Right lung (tissue), 5 donors: ENCODE measurements around the gene WRAP53. TPM values are rescaled to one million over a fixed set of nuclear protein-coding genes. Genes with fewer than 3 reads are reported as not detected.

Experiments
- DNase-seq, 2 donors: peaks; one replicate each; pipeline ENCODE4 v3.0.0-alpha.2; 2013
- polyA plus RNA-seq, 5 donors: library from polyadenylated mRNA; unstranded; fragments of 120-200 nt; gene quantifications; one replicate each; pipeline versions ENCODE4 v1.2.1 to v1.2.3, GENCODE V29; 2013; ENCODE audit warnings: inconsistent platforms in 1 of 5, low replicate concordance in 1 of 5; ENCODE audit not compliant: insufficient read length in 5 of 5, insufficient read depth in 1 of 5

Gene WRAP53
- polyA plus RNA-seq, 5 donors = 10.3 to 17.5 (median 13.3) TPM

DNA sequence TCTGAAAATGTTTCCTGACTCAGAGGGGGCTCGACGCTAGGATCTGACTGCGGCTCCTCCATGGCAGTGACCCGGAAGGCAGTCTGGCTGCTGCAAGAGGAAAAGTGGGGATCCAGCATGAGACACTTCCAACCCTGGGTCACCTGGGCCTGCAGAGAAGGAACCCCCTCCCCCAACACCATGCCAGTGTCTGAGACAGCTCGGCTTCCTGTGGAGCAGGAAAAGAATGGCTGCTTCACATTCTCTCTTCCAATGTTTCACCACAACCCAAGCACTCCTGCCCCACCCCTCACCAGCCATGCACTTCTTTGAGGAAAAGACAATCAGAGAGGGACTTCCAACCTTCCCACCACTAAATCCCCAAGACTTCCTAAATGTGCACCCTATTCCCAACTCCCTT, 11.7 kb upstream of the WRAP53 start:
- no peak for DNase-seq

DNA sequence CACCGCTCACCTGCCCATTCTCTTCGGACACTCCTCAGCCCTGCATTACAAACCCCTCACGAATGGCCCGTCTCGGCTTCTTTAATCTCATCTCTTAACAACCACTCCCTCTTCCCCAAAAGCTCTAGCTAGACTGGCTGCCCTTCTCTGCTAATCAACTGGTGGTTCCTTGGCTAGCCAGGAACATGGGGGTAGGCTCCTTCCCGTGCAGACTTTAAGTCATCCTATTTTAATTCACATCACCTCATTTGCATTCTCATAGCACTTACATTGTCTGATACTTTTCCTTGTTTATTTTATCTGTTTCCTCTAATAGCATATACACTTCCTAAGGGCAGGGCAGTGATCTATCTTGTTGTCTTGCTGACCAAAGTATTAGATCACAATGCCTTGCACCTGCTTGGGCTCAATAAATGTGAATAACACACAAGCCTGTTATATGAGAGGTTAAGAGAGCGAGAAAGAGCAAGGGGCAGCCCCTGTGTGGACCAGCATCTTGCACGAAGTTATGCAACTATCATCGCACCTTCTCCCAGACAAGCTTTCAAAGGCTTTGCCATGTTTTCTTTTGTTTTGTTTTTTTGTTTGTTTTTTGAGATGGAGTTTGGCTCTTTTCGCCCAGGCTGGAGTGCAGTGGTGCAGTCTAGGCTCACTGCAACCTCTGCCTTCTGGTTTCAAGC, 10.7 kb upstream of the WRAP53 start:
- DNase-seq = no peak

DNA sequence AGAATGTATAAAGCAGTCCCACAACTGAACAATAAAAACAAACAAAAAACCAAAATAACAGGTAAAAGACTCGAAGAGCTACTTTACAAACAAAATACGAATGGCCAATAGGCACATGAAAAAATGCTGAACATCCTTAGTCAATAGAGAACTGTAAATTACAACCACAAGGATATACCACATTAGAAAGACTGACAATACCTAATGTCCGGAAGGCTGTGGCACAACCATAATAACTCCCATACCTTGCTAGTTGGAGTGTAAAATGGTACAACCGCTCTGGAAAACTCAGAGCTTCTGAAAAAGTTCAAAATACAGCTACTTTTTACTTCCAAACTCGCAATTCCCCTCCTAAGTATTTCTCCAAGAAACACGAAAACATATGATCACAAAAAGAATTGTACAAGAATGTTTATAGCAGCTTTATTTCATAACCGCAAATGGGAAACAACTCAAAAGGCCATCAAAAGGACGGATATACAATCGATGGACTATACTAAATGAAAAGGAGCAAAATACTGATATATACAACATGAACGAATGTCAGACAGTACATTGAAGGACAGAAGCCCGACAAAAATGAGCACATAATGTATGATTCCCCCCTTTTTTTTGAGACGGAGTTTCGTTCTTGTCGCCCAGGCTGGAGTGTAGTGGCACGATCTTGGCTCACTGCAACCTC, 3.3 kb upstream of the WRAP53 start:
- no peak for DNase-seq

DNA sequence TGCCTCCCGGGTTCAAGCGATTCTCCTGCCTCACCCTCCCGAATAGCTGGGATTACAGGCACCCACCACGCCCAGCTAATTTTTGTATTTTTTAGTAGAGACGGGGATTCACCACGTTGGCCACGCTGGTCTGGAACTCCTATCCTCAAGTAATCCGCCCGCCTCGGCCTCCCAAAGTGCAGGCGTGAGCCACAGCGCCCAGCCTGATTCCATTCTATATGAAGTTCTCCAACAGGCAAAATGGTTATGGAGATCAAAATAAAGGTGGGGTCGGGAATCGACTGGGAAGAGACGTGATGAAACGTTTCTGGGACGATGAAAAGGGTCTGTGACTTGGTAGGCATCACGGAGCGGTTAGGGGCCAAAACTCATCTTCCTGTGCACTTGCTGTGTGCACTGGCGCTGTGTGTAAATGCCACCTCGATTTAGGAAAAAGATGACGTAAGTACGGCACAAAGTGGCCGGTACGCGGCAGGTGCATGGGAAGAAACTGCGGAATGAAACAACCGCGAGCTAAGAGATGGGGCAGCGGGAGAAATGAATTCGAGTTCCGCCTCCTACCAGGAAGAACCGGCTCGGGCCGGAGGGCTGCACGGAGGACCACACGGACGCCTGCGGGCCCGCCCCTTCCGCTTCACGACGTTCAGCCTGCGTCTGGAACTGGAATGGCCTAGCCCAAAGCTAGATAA, 2.6 kb upstream of the WRAP53 start:
- peak; percentile 93 to 94 for DNase-seq

DNA sequence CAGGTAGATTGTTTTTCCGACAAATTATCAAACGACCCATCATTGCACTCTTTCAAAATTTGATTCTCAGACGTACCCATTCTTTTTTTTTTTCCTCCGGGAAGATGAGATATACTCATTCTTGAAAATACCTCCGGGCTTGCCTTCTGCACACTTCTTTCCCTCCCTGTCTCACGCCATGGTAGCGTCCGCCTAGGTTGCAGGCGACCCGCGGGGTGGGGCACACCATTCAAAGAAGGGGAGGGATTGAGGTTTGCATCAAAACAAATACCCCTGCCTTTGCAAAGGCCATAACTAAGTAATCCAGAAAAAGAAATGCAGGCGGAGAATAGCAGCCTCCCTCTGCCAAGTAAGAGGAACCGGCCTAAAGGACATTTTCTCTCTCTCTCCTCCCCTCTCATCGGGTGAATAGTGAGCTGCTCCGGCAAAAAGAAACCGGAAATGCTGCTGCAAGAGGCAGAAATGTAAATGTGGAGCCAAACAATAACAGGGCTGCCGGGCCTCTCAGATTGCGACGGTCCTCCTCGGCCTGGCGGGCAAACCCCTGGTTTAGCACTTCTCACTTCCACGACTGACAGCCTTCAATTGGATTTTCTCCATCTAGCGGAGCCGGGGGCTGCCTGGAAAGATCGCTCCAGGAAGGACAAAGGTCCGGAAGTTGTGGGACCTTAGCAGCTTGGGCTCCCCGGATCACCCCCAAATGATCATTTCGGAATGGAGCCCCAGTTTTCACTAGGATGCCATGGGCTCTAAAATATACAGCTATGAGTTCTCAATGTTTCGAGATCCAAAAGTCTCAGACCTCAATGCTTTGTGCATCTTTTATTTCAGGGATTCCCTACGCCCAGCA, 1.8 kb upstream of the WRAP53 start:
- peak; percentile 95 for DNase-seq

DNA sequence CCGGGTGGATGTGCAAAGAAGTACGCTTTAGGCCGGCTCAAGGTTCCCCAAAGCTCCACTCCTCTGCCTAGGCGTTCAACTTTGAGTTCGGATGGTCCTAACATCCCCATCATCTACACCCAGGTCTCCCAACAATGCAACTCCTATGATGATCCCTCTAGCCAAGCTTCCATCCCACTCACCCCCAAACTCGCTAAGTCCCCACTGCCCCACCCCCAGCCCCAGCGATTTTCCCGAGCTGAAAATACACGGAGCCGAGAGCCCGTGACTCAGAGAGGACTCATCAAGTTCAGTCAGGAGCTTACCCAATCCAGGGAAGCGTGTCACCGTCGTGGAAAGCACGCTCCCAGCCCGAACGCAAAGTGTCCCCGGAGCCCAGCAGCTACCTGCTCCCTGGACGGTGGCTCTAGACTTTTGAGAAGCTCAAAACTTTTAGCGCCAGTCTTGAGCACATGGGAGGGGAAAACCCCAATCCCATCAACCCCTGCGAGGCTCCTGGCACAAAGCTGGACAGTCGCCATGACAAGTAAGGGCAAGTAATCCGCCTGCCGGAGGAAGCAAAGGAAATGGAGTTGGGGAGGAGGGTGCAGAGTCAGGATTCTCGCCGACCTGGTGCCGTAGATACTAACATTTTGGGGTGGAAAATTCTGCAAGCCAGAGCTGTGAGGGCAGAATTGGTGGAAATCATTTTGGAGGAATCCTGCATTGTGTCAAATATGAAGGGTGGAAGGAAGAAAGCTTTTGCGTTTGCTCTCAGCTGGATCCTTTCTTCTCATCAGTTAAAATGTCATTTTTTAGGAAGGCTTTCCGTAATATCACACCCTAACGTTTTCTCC, 987 bp upstream of the WRAP53 start, which contains the start of gene TP53:
Gene TP53, minus strand, starts transcription at position 419 of the 836 bp plus-strand sequence. CDS start 10,896 bp downstream, outside the sequence.
- peak; percentile 88 to 90 for DNase-seq

DNA sequence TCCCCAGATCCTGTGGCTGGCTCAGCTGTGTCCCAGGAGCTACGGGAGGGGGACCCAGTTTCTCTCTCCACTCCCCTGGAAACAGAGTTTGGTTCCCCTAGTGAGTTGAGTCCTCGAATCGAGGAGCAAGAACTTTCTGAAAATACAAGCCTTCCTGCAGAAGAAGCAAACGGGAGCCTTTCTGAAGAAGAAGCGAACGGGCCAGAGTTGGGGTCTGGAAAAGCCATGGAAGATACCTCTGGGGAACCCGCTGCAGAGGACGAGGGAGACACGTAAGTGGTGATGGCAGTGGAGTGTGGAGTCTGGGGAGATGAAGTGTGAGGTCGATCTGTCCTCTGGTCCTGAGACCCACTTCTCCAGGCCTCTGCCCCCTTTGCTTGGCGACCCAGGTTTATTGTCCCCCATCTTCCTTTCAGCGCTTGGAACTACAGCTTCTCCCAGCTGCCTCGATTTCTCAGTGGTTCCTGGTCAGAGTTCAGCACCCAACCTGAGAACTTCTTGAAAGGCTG, 585 bp downstream of the WRAP53 start:
- DNase-seq = no peak

DNA sequence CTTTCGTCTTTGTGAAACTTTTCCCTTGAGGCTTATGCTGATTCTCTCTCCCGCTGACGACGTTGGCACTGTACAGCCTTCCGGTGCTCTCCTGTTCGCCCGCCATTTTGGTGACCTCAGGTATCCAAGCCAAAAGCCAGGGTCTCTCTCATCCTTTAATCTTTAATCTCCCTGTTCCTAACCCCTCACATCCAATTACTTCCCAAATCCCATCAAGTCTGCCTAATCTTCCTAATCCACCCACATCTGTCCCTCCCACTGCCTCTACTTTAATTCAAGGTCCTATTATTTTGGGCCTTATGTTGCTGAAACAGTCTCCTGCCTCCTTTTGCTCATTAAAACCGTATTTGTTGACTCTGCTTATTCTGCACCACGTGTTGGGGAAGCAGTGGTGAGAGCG, 7.3 kb downstream of the WRAP53 start:
- no peak for DNase-seq

DNA sequence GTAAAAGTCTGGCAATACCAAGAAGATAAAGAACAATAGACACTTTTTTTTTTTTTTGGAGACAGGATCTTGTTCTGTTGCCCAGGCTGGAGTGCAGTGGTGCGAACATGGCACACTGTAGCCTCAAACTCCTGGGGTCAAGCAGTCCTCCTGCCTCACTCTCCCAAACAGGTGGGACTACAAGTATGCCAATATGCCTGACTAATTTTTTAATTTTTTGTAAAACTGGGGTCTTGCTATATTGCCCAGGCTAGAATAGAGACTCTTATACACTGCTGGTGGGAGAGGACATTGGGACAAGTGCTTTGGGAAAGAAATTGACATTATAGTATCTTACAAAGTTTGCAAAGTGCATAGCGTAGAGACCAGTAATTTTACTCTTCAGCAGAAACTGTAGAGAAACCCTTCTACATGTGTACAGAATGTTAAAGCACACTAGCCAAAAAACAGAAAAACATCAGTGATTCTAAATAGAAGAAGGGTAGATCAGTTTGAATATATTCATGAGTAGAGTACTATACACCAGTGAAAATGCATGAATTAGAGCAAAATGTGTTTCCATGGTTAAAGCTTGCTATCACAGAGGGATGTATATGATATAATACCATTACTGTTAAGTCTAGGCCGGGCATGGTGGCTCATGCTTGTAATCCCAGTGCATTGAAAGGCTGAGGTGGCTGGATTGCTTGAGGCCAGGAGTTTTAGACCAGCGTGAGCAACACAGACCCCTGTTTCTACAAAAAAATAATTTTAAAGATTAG, 9.7 kb downstream of the WRAP53 start:
- DNase-seq = no peak

DNA sequence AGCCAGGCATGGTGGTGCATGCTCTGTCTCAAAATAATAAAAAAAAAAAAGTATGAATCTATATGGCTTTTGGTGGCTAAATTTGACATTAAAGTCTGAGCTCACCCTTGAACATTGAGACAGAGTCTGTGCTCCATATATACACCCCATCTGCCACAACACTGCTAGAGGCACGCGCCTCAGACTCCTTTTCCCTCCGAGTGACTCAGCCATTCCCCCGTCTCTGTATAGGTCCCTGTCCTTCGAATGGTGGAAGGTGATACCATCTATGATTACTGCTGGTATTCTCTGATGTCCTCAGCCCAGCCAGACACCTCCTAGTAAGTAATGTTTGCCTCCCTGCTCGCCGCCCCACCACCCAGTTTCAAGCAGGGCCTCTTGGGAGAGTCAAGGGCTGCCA, 12.2 kb downstream of the WRAP53 start:
- no peak for DNase-seq

DNA sequence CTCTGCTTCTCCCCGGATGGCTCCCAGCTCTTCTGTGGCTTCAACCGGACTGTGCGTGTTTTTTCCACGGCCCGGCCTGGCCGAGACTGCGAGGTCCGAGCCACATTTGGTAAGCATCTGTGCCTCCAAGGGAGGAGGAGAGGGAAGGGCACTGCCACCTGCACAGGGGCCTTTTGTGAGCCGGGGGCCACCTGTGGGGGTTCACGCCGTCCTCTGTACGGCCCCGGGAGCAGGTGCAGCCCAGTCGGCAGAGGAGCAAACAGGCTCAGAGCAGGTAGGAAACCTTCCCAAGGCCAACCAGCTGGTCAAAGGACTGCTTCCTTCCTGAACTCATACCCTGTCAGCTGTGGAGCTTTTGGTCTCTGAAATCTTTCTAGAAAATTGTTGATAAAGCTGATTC, 13.4 kb downstream of the WRAP53 start:
- DNase-seq = no peak

DNA sequence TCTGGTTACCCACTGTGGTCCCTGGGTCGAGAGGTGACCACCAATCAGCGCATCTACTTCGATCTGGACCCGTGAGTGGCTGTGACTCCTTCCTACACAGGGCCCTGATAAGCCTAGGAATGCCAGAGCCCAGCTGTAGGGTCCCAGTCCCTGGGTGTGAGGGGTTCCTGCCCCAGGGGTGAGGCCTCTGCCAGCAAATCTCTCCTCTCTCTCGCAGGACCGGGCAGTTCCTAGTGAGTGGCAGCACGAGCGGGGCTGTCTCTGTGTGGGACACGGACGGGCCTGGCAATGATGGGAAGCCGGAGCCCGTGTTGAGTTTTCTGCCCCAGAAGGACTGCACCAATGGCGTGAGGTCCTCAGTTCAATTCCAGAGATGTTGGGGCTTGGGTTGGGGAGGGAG, 14.5 kb downstream of the WRAP53 start:
- no peak for DNase-seq

DNA sequence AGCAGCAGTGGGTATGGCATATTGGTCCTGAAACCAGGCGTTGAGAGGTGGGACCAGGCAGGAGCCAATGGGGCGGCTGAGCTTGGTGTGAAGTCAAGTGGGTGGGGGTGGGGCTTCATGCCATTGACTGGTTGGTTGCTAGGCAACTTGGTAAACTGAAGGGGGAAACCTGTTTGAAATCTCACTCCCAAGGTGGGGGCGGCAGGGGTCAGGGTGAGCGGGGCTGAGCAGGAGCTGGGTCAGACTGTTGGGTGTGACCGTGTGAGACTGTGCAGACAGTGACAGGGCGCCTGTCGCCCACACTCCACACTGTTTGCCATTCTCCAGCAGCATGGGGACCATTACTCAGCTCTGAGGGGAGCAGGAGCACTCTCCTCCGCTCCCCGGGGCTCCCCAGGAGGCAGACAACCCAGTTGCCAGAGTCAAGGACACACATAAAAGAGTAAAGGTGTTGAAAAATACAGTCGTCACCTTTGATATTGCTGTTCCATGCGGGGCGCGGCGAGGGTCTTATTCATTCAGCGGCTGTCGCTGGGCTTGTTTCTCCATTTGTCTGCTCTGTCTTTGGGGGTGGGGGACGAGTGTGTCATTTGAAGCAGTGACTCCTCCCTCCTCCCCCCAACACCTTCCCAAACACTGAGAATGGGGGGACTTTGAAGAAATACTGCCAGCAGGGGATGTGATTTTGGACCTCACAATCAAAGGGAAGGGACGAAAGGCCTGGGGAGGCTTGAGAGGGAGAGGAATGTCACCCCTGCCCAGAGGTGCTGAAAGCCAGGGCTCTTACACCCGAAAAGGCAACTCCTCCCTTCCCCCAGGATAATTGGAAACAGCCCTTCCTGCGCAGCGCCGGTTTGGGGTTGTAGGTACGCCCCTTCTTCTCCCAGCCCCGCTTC, 15.6 kb downstream of the WRAP53 start:
- peak; percentile 73 for DNase-seq

DNA sequence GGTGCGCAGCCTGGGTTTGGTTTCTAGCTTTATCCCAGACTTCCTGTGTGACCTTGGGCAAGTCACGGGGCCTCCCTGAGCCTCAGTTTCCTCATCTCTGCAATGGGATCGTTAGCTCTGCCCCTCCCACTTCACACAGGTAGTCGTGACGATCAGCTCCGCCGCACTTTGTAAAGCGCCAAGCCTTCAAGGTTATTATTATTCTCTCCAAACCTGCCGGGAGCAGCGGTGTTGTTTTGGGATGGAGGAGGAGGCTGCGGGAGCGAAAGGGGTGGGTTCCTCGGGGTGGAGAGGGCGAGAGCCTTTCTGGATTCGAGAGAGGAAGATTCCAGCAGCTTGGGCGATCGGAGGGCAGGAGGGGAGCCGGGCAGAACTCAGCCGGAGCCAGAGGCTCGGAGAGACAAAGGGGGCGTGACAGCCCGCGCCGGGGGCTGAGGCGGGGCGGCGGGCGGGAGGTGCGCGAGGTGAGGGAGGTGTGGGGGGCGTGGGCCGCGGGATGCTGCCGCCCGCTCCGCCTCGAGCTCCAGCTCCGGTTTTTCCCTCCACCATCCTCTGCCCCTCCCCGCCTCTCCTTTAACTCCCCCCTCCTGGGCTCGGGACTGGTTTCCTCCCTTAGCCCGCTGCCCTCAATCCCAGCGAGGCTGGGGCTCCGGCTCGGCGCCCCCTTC, 16.5 kb downstream of the WRAP53 start, which contains the start of gene EFNB3:
Gene EFNB3, plus strand, starts transcription at position 602 of the 668 bp plus-strand sequence. CDS start 397 bp downstream, outside the sequence.
- DNase-seq = peak; percentile 55 to 65

DNA sequence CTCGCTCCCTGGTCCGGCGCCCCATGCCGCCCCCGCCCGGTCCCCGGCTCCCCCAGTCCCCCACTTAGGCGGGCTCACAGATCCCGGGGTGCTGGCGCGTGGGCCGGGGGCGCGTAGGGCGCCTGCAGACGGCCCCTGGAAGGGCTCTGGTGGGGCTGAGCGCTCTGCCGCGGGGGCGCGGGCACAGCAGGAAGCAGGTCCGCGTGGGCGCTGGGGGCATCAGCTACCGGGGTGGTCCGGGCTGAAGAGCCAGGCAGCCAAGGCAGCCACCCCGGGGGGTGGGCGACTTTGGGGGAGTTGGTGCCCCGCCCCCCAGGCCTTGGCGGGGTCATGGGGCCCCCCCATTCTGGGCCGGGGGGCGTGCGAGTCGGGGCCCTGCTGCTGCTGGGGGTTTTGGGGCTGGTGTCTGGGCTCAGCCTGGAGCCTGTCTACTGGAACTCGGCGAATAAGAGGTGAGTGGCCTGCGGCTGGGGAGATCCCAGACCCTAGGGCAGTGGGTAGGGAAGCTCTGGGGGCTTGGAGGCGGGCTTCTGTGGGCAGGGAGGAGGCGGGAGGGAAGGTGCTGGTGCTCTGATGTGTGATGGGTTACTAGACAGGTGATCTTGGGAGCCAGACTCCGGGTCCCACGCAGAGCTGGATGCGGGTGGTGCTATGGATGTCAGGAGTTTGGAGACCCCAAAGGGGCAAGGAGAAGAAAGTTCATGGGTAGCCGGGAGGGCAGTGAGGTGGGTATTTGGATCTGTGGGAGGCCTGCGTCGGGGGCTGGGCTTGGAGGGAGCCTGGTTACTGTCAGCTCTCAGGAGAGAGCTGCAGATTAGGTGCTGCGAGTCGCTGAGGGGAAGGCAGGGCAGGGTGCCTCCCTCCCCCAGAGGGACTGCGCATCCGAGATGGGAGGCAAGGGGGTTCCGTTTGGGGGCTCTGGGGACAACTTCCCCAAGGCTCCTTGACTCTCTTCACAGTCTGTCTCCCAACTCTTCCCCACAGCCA, 17.3 kb downstream of the WRAP53 start:
- no peak for DNase-seq

DNA sequence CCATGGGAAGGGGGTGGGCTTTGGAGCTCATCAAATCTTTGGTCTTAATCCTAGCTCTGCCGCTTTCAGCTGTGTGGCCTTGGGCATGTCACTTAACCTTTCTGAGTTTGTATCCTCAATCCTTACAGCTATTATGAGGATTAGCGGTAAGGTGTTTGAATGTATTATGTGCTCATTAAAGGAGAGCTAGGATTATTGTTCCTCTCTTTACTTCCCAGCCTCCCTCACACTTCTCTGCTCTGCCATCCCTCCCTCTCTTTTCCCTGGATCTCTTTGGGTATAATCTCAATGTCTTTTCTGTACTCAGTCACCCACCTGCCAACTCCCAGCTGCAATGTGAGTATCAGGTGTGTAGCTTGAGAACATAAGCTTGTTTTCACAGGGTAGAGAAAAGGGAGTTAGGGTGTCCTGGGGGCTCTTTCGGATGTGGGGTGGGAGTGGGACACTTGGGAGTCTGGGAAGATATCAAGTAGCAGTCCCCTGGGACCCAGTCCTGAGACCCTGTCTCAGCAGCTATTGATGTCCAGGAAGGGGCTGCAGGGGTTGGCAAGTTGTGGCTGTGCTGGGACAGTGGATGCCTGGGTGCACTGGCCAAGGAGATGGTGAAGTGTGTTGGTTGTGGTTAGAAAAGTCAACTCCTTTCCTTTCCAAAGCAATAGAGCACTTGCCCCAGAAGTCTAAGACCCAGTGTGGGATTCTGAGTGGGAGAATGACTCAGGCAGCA, 18.5 kb downstream of the WRAP53 start:
- DNase-seq = no peak
